ENCODE measurements around the gene CNIH3.

- TF ChIP-seq CTCF (IDR thresholded peaks at IDR 0.05) (no peak), POLR2A (IDR thresholded peaks at IDR 0.05) (no peak)
These were observed 57.0 kb downstream of the CNIH3 start for GRCh38 chr1:224673141-224673540.

All from breast epithelium (tissue), 3 donors.